Measurements from ENCODE around the gene REEP3.

- TF ChIP-seq CTCF (conservative IDR thresholded peaks at IDR 0.05; ENCODE audit: low read depth, low read length) (no peak), EZH2 (IDR thresholded peaks at IDR 0.05; ENCODE audit: borderline replicate concordance, low read depth, low read length, poor library complexity, severe bottlenecking) (no peak)
Observed at GRCh38 chr10:63576501-63576900, 55.3 kb downstream of the REEP3 start.

Data from A673 (cell line).